NK-92 (cell line): ENCODE data around the gene SNAP29.
A peak's percentile ranks its signal among the peaks of the same experiment; 100 is the strongest.
"Not testable (repeated sequence)": the region's sequence is repeated elsewhere in the genome, so short reads cannot be mapped to it uniquely, and the experiment has no call there.

Experiments
- DNase-seq: peaks from one replicate; lab custom pipeline; 2025; ENCODE audit not compliant: unreplicated experiment; lab: John Stamatoyannopoulos, UW

SNAP29 gene

GRCh38 chr22:20858615-20859416 lies at the start of gene SNAP29, which contains the start of gene PI4KA:
Gene SNAP29 (plus strand): TSS chr22:20859007. CDS start chr22:20859111, 104 bp downstream.
Gene PI4KA (minus strand): TSS chr22:20858811. CDS start chr22:20858725, 86 bp downstream.
- peak; percentile 81 for DNase-seq

DNA sequence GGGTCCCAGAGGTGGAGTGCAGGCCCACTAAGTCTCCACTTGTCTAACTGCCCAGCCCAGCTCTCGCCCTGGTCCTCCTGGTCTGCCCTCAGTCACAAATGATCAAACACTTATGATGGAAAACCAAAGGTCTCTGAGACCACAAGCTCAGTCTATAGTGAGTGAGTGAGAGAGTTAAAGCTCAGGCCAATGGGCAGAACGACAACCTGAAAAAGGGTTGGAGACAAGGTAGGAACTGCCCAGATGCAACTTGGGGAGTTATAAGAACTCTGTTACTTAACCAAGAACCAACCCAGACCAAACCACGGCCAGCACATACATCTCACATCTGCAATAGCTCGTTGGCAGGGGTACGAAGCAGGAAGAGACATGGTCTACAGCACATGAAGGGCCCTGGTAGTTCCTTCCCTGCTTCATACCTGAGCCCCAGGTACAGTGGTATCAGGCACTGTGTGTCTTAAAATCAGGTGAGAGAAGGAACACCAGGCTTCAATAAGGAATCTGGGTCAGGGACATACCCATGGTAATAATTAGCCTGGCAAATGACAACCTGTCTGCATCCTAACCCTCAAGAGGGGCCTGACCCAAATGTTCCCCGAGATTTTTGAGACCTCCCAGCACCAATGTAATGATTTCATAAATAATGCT lies 49.1 kb upstream of the SNAP29 start:
- no peak for DNase-seq

GRCh38 chr22:20810645-20811044 lies 48.2 kb upstream of the SNAP29 start:
- DNase-seq = no peak

- DNase-seq = no peak
Measured at GRCh38 chr22:20811171-20811570, 47.6 kb upstream of the SNAP29 start.

- no peak for DNase-seq
Measured at GRCh38 chr22:20811971-20812660, 46.7 kb upstream of the SNAP29 start.

DNA sequence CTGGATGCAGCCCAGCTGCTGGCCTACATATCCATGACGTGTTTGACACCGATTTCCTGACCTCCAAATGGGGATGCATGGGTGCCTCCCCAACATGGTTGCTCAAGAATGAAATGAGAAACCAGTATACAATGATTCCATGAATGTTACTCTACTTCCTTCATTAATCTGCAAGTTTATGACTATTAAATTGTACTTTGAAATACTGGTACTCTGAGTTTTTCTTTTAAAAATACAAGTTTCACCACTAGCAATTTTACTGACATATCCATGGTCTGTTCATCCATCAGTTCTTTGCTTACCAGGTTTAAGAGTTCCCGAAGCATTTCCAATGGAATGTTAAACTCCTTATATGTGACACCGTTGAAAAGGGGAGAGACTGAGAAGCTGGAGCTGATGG lies 45.8 kb upstream of the SNAP29 start:
- DNase-seq = no peak

DNA sequence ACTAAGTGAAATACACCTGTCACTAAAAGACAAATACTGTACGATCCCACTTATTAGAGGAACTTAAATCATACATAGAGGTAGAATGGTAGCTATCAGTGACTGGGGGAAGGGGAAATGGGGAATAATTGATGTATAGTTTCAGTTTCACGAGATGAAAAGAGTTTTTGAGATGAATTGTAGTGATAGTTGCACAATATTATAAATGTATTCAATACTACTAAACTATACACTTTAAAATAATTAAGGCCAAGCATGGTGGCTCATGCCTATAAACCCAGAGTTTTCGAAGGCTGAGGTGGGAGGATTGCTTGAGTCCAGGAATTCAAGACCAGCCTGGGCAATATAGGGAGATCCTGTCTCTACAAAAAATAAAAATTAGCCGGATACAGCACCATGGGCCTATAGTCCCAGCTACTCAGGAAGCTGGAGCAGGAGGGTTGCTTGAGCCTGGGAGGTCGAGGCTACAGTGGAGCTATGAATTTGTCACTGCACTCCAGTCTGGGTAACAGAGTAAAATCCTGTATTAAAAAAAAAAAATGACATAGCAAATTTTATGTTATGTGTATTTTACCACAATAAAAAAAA lies 44.5 kb upstream of the SNAP29 start:
- no peak for DNase-seq

- DNase-seq = no peak
Measured at GRCh38 chr22:20815477-20816050, 43.2 kb upstream of the SNAP29 start.

DNA sequence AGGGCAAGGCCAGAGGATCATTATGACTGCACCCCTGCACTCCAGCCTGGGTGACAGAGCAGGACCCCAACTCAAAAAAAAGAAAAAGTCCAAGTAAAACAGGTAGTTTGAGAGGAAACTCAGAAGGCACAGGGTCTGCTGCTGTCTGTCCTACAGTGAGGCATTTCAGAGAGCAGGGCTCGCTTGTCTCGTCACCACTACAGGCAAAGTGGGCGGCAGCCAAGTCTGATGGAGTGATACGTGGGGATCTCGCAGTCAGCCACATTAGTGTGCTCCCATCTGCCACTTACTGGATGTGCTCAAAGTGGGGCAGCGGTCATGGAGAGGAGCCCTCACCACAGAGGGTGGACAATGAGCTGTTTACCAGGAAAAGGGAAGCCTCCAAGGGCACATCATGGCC lies 42.2 kb upstream of the SNAP29 start:
- no peak for DNase-seq

DNA sequence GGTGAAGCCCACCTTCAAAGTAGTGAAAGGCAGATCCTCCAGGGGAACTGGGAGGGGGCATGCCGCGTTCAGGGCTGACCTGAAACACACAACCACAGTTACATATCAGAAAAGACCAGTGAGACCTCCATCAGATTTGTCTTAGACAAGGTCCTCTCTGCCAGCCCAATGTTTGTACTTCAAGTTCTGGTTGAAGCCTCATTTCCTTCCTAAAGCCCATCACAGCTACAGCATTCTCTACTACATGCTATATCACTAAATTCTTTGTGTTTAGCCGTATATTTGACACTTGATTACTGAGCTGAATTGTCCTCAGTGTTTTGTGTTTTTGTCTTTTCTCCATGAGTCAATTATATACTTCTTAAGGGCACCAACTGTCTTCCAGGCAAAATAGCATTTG lies 40.3 kb upstream of the SNAP29 start:
- no peak for DNase-seq

DNA sequence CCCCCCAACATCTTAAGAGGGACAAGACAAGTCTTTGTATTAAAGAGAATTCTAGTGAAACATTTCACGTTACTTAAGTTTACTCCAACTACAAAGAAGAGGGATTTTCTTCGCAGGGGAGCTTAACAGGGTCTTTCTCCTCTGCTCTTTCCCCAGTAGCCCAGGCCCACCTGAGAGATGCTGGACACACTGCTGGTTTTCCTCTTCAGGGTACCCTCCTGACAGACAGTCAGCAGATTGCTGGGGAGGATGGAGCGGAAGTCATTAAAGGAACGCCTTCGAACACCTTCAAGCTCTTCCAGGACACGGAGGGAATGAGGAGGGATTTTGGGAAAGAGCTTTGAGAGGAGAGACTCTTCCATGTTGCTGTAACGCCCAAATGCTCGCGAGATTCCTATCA lies 39.3 kb upstream of the SNAP29 start:
- no peak for DNase-seq

DNA sequence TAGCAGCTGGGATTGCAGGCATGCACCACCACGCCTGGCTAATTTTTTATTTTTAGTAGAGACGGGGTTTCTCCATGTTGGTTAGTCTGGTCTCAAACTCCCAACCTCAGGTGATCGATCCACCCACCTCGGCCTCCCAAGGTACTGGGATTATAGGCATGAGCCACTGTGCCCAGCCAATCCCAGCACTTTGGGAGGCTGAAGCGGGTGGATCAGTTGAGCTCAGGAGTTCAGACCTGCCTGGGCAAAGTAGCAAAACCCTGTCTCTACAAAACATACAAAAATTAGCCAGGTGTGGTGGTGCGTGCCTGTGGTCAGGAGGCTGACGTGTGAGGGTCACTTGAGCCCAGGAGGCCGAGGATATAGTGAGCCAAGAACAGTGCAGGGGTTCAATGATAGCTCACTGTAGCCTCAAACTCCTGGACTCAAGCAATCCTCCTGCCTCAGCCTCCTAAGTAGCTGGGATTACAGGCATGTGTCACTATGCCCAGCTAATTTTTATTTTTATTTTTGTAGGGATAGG lies 37.0 kb upstream of the SNAP29 start:
- DNase-seq = not testable (repeated sequence)

GRCh38 chr22:20822240-20822639 lies 36.6 kb upstream of the SNAP29 start:
- DNase-seq = no peak

- DNase-seq = no peak
Measured at GRCh38 chr22:20823264-20823663, 35.5 kb upstream of the SNAP29 start.

DNA sequence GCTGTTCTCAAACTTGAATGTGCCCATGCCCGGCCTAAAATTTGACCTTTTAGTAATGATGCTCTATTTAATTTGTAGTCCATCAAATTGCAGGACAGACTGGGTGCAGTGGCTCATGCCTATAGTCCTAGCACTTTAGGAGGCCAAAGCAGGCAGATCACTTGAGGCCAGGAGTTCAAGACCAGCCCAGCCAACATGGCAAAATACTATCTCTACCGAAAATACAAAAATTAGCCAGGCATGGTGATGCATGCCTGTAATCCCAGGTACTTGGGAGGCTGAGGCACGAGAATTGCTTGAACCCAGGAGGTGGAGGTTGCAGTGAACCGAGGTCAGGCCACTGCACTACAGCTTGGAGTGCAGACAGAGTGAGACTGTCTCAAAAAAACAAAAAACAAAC lies 33.6 kb upstream of the SNAP29 start:
- DNase-seq = not testable (repeated sequence)

GRCh38 chr22:20825624-20826023 lies 33.2 kb upstream of the SNAP29 start:
- no peak for DNase-seq

GRCh38 chr22:20826373-20827152 lies 32.2 kb upstream of the SNAP29 start:
- not testable (repeated sequence) for DNase-seq

GRCh38 chr22:20829491-20830134 lies 29.2 kb upstream of the SNAP29 start:
- no peak for DNase-seq

DNA sequence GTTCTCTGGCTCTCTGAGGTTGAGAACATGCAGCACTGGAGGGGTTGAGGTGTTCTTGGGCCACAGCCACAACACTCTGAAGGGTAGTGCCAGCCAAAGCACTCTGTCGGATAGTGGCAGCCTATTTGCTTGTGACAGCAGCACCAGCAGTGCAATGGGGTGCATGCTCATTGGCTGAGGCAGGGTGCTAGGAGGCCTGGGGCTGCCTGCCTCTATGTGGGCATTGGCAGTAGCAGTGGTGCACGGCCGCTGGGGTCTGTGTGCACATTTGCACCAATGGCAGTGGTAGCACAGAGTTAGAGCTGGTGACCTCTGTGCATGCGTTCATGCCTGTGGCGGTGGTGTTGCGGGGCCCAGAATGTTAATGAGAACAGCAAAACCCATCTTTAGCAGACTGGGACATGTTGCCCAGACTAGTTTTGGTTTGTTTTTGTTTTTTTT lies 25.6 kb upstream of the SNAP29 start:
- no peak for DNase-seq

DNA sequence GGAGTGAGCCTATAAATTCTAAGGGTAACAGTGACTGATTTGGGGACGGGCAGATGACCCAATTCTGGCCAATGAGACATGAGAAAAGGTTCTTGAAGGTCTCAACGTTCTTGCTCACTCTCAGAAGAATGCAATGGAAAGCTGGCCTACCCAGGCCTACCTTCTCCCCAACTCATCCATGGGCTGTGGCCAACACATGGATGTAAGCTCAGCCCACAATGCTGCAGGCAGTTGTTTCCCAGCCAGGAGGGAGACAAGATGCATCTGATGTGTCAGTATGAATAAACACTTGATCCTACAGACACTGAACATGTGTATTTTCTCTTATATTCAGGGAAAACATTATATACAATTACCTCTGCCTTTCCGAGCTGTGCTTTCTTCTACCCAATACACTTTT lies 24.6 kb upstream of the SNAP29 start:
- DNase-seq = no peak
